NCI-H446 treated with DMSO at 0.1 percent for 48 hours (cell line): ENCODE measurements around the gene STK17B.

Experiments
- DNase-seq: peaks from one replicate; lab custom pipeline; 2025; lab: John Stamatoyannopoulos, UW

The STK17B gene

DNA sequence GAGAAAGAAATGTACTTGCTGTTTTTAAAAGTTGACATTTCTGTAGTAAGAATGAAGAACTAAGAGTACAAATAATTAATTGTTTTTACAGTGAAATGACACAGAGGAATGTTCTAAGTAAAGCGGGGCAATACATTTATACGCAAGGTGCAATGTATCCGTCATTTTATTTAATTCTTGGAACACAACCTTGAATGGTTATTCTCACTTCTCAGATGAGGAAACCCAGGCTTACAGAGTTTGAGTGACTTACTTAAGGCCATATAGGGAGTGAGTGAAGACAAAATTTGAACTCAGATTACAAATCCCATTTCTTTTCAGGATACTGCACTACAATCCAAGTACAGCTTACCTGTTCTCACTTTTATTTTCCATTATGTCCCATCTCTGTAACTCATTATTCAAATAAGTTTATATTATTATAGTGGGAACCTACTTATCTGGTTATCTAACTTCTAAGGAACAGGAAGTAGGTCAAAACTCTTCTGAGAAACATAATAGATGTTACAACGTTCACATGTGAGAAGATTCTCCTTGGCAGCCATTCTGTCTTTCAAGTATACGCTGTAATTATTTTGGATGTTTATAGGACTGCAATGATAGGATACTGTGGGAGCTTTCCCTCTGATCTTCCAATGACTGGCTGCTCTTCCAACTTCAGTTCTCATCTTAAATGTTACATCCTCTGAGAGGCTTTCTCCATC is 12.3 kb upstream of the STK17B start:
- DNase-seq: no peak

- DNase-seq: no peak
Observed at GRCh38 chr2:196183172-196183473, 11.7 kb upstream of the STK17B start.

DNA sequence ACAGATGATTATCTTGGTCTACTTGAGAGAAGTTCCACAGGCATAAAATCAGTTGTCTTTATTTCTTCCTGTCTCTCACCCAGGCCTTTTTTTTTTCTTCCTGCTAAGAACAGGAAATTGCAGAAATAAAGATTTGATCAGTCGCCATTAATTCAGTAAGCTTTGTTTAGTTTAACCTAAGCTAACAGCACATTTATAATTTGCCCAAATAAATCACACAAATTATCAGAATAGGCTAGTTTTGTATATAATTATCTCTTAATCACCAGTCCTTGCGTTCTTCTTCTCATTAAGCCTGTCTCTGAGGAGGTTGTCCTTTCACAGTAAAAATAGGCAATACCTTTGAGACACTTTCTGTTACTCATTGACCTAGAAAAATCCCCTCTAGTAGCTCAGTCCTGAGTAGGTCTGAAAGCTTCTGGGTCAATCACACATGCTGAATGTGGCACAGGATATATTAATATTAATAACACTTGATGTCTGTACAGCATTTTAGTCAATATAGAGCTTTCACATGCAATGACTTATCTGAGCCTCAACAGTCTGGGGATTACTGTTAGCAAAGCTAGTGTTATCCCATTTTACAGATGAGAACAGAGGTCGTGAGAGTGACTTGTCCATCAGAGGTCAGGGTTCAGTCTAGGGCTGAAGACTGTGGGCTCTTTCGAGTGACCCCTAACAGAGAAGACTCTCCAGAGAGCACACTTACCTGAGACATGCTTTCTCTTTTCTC is 11.2 kb upstream of the STK17B start:
- DNase-seq: no peak

DNA sequence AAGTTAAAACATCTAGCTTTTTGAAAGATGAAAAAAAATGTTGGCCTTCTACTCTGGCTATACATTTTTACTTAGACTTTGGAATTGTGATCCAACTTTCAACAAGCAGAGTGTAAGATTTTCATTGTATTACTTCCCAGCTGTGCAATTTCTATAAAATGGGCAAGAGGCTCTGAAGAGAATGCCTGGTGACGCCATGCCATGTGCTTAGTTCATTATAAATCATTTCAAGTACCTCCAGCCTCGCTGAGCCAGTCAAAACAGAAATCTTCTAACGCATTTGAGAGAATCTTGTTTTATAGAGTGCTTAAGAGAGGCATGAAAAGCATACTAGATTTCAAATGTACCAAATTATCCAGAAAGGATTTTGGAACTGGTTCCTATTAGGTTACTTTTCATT is 10.1 kb upstream of the STK17B start:
- DNase-seq: no peak

DNA sequence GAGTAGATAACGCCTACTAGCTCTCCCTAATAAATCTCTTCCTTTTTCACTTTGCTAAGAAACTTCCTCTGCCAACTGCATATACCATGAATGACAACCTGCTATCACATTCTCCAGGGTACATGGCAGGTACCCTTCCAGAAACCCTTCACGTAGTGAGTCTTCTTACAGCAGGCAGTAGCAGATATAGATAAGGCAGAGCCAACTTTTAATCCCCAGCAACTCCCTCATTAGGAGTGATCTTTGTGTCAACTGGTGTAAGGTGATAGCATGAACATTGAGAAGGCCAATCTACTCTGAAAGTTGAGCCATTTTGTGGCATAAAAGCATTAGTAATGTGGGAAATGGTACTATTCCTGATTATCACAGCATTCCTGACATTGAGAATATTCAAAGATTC is 5.7 kb upstream of the STK17B start:
- DNase-seq: no peak

GRCh38 chr2:196176142-196176738 is 4.9 kb upstream of the STK17B start:
- no peak for DNase-seq

DNA sequence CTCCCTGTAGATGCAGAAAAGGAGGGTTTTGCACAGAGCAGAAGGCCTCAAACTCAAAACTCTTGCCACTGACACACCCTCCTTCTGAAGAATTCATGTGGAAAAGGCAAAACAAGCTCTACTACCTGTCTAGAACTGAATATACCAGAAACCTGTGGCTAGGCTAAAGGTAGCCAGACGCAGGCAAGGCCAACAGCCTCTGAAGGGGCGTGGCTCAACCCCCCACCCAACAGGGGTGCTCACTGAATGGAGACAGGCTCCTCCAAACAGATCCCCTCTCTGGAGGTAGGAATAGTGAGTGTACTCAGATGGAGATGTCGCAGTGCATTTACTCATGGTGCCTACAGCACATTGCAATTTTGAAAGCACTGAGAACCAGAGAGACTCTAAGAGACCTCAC is 3.0 kb upstream of the STK17B start:
- no peak for DNase-seq

- no peak for DNase-seq
Observed at GRCh38 chr2:196173505-196173904, 2.1 kb upstream of the STK17B start.

DNA sequence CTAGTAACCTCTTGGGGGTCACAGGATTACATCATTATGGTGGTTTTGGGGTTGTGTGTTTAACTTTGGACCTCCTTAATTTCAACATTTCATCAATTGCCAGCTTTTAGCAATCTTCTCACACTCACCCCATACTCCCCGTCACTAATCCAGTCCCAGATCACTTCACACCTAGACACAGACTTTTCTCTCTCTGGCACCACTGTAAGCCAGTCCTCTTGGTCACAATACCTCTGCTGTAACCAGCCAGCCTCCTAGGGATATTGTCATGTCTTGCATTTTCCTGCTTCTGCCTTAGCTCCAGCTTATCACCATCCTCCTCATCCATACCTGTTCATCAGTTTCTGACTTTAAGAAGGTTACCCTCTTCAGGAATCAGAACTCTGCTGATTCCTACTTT is 1.6 kb upstream of the STK17B start:
- no peak for DNase-seq

- no peak for DNase-seq
Observed at GRCh38 chr2:196171946-196172345, 568 bp upstream of the STK17B start.

DNA sequence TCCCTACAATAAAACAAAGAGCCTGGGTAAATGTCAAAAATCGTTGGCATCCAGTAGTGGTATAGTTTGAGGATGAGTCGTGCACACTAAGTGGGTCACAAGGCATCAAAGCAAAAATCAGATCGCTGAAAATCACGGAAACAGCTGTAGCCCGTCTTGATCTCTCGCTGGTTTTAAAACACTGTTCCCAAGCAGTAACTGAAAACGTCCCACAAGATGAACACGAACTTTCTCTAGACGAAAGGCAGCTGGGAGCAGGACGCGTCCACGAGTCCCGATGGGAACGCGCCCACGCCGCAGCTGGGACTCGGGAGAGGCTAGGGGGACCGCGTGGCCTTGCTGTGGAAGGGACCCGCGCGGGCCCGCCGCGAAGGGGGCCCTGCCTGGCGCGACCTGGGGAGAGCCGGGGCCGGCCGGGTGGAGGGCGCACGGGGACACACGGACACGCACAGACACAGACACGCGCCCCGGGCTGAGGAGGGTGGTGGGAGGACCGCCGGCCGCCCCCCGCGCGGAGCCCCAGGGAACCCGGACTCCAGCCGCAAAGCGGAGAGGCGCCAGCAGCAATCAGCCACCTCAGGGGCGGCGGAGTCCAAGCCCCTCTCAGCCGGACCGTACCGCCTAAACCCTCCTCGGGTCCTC is 651 bp downstream of the STK17B start:
- DNase-seq: no peak

- no peak for DNase-seq
Observed at GRCh38 chr2:196170213-196170605, 1.2 kb downstream of the STK17B start.

- no peak for DNase-seq
Observed at GRCh38 chr2:196169516-196169915, 1.9 kb downstream of the STK17B start.

DNA sequence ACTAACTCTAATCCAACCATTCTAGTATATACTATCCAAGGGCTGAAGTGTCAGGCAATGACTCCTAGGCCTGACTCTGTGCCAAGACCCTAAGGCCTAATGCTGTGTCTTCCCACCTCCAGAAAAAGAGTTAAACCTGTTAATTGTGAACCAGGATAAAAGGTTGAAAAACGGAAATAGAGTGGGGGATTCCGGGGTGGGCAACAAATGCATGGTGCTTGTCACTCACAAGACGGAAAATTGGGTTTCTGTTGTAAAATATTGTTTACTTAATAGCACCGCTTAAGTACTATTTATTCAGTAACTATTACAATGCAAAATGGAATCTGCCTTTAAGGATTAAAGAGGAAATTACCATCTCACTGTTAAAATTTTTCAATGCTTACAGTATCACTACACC is 3.2 kb downstream of the STK17B start:
- no peak for DNase-seq

DNA sequence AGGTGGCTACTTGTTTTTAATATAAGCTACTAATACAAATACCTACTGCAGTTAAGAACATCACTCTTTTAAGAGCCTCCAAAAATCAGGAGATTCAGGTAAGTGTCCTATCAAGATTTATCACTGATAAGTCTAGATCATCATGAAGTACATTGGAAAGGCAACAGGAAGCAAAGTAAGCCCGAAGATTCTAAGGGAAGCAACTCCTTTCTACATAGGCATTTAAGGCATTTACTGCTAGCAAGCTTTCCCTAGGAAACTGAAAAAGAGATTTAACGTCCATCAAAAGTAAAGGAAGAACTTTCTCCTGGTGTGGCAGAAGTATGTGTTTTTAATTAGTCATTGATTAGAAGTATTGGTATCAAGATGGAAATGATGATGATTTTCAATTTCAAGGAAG is 3.7 kb downstream of the STK17B start:
- DNase-seq: no peak

DNA sequence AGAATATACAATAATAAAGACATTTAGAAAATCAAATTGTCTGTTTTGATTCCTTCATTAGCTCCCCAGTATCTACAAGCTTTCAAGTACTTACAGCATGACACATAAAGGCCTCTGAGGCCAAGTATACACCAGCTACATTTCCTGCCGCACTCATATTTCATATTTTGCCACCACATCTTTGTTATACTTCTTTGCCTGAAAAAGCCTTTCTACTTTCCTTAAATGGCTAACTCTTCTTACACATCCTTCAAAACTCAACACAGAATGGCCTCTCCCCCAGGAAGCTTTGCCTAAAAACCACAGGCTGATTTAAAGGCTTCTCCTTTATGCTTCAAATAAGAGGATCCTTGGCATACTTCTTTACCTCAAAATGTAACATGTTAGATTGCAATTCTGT is 4.5 kb downstream of the STK17B start:
- no peak for DNase-seq

- no peak for DNase-seq
Observed at GRCh38 chr2:196165016-196165415, 6.4 kb downstream of the STK17B start.

DNA sequence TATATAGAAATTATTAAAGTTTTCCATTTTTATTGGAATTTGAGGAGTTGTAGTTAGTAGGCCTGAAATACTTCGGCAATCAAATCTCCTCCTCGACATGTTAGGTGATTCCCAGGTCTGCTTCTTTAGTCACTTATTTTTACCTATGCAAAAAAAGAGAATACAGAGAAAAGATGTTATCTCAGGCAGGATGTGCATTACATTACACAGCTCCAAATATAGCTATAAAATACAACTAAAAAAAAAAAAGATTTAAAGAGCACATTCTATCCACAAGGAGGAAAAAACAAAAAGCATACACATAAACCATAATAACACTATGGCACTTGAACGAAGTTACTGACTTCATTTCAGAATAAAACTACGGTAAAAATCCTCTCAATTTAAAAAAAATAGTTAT is 8.1 kb downstream of the STK17B start:
- no peak for DNase-seq

GRCh38 chr2:196162586-196163175 is 8.7 kb downstream of the STK17B start:
- DNase-seq: no peak

DNA sequence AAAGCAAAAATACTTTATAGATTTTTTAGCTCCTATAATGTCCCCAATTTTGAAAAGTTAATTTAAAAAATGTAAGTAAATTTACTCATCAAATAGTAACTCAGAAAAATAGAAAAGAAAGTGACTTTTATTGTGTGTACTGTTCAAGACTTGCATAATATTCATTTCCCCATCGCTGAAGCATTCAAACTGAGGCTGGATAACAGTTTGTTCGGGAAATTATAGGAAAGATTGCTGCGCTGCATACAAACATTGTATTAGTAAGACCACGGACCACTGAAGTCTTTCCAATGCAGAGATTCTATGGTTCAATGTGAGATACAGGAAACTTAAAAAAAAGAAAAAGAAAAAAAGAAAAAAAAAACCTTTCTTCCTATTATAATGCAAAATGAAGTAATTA is 10.4 kb downstream of the STK17B start:
- DNase-seq: no peak

GRCh38 chr2:196160101-196160500 is 11.3 kb downstream of the STK17B start:
- no peak for DNase-seq

- no peak for DNase-seq
Observed at GRCh38 chr2:196159221-196159892, 12.0 kb downstream of the STK17B start.
